GM18868 (cell line): ENCODE results near the gene OR51A2.
"Not testable (repeated sequence)": the region's sequence is repeated elsewhere in the genome, so short reads cannot be mapped to it uniquely, and the experiment has no call there.

ENCODE experiments used
- ATAC-seq: cut with Tn5 transposase; IDR thresholded peaks from one replicate; pipeline ENCODE4 v1.9.1; 2021; ENCODE audit warnings: mild to moderate bottlenecking, moderate library complexity; ENCODE audit not compliant: unreplicated experiment

Gene OR51A2

DNA sequence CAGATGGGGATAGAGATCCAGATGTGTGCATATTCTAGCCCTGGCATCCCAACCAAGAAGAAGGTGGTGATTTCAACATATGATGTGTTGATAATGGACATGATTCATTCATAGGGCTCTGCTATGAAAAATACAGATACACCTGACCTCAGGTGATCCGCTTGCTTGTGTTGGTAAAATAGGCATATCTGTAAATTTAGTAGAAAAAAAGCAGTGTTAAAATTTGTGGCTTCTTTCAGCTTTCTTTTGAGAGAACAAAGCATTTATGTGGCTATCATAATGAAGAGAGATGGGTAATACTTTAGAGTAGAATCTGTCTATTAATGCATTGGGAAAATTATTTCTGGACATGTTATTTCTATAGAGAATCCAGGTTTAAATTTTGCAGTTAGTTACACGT is at the start of gene OR51A2:
Gene OR51A2 (minus strand): TSS at position 101 of the 400 bp plus-strand sequence. CDS start 0 bp downstream, at position 101.
- not testable (repeated sequence) for ATAC-seq

DNA sequence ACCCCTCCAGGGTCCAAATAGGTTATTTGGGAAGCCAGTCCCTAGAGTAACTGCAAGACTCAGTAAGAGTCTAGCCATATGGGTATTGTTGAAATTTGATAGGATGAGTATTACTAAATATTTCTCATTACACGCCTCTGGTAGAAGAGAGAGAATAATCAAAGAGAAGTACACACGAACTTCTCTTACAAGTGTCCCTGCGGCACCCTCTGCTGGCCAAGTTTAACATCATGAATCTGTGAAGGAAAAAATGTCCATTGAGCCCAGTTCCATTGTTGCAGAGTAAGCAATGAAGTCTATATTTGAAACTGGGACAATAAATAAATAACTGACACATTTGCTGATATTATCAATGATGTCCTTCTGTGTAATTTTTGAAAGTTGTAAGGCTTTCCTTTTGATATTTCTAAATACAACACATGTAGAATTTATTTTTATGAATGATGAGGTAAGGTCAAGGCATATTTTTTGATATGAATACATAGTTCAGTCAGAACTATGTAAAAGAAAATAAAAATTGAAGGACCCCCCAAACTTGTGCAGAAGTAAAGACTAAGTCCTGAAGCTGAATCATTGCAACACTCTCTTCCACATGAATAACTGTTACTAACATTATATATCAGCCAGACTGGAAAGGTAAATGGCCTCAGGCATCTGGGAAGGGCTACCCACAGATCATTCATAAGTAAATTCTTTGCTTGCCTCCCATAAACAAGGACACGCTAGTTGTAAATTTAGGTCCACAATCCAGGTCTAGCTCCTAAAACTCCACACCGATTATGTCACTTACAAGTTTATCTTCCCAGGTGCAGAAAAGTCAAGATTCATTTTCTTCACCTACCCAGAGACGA is 49.1 kb upstream of the OR51A2 start:
- peak; percentile 59 for ATAC-seq

DNA sequence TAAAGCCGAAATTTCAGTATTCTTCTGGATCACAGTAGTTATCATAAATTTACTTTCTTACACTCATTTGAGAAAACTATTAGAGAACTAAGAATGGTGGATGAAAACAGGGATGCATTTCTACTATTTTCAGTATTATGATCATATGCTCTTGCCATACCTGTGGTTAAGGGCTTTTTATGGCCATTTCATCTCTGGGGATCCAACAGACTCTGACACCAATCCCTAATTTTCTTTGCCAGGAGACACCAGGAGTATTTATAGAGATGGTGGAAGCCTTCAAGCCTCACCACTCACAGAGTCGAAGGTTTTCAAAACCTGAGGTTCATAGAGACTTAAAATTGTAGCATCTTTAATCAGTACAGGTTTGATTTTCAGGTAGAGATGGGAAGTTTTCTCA is 39.0 kb upstream of the OR51A2 start, which contains the start of gene OR51L1:
Gene OR51L1 (plus strand): TSS at position 301 of the 400 bp plus-strand sequence. CDS start 4,132 bp downstream, outside the sequence.
- no peak for ATAC-seq

DNA sequence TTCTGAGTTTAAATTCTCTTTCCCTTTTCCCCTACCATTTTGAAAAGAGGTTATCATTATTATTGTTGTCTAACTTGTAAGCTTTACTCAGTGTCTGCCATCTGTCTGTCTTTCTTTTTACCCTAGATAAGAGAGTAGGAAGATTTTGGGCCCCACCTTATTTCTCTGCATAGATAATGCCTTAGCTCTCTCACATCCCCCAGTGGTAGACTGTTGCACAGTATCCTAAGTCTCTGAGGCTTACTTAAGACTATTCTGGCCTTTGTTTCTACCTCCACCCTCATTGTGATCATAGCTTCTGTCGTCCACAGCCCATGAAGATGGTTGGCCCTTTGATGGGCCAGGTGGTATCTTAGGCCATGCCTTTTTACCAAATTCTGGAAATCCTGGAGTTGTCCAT is 35.5 kb upstream of the OR51A2 start:
- peak; percentile 55 for ATAC-seq

- ATAC-seq = no peak
Measured at GRCh38 chr11:4983841-4984240, 28.3 kb upstream of the OR51A2 start.

- no peak for ATAC-seq
Measured at GRCh38 chr11:4982678-4983077, 27.2 kb upstream of the OR51A2 start.

DNA sequence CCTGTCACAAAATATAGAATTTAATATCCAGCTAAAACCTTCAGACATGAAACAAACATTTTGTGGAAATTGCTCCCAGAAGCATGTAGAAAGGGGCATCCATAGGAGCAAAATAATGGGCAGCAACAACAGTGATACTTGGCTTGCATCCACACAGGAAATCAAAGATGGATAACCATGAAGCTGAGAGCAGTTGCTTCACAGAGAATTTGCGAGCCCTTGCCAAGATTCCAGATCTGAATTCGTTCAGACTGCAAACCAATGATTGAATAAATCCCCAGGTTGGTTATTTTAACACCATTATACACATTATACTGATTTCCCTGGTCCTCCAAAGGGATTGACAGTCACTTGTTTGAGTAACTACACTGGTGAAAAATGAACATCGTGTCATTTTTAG is 23.5 kb upstream of the OR51A2 start:
- ATAC-seq = no peak

GRCh38 chr11:4975436-4975835 is 19.9 kb upstream of the OR51A2 start:
- no peak for ATAC-seq

- ATAC-seq = no peak
Measured at GRCh38 chr11:4962816-4963215, 7.3 kb upstream of the OR51A2 start.

DNA sequence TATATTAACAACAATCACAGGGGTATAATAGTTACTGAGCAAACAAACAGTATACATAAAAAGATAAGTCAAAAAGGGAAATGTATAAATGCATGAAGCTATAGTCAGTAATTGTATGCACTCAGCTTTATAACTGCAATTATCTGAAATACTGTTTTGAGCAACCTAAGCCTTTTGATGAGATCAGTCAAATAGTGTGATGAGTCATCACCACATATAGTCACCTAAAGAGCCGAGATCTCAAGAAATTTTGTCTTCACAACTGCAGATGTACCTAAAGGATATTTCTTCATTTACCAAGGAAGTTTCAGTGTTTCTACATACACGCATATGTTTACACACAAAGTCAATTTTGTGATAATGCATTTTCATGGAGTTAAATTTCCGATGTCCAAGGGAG is 5.4 kb upstream of the OR51A2 start:
- no peak for ATAC-seq

- ATAC-seq = no peak
Measured at GRCh38 chr11:4957396-4957795, 1.9 kb upstream of the OR51A2 start.

GRCh38 chr11:4947505-4947904 is 8.0 kb downstream of the OR51A2 start, which contains the start of gene OR51A4:
Gene OR51A4, minus strand, starts transcription at chr11:4947605. Its CDS starts 505 bp downstream, at chr11:4947100.
- ATAC-seq = no peak

- ATAC-seq = no peak
Measured at GRCh38 chr11:4936745-4937144, 18.8 kb downstream of the OR51A2 start.

- ATAC-seq = no peak
Measured at GRCh38 chr11:4932751-4933150, 22.8 kb downstream of the OR51A2 start.

- no peak for ATAC-seq
Measured at GRCh38 chr11:4926608-4927007, 28.9 kb downstream of the OR51A2 start.

- no peak for ATAC-seq
Measured at GRCh38 chr11:4924239-4924638, 31.3 kb downstream of the OR51A2 start, which contains the start of gene OR51G1. Gene OR51G1, minus strand, starts transcription at chr11:4924339. Its CDS starts 0 bp downstream, at chr11:4924339.

GRCh38 chr11:4922304-4922703 is 33.2 kb downstream of the OR51A2 start:
- ATAC-seq = no peak

DNA sequence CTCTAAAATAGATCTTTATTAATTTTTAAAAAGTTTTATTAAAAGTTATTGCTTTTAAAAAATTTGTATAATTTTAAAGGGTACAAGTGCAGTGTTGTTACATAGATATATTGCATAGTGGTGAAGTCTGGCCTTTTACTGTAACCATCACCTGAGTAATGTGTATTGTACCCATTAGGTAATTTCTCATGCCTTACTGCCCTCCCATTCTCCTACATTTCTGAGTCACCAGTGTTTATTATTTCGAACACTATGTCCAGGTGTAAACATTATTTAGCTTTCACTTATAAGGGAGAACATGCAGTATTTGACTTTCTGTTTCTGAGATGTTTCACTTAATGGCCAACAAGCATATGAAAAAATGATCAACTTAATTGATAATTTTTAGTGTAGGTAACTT is 33.7 kb downstream of the OR51A2 start:
- no peak for ATAC-seq

DNA sequence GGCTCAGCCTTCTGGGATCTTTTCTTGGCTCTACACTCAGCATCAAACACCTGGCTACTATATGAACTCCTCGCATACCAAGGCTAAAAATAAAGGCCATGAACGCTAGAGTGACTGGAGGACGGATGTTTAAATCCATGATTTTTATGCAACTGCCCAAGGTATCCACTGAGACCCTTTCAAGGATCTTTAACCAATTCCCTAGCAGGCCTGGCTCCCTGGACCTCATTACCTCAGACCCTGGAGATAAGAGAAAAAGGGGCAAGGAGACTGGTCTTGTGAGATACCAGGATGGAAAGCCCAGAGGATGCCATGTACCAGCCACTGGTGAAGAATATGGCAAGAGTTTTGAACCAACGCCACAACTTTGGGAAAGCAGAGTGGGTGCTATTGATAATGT is 36.3 kb downstream of the OR51A2 start, which contains the start of gene OR51G2:
Gene OR51G2 (minus strand): TSS at position 101 of the 400 bp plus-strand sequence. CDS start 3,687 bp downstream, outside the sequence.
- no peak for ATAC-seq

- no peak for ATAC-seq
Measured at GRCh38 chr11:4916581-4916980, 38.9 kb downstream of the OR51A2 start.
